Sigmoid colon (tissue), 7 donors: Measurements from ENCODE around the gene SLC47A1. TPM values are rescaled to one million over a fixed set of nuclear protein-coding genes. Genes with fewer than 3 reads are reported as not detected.

Source experiments
- DNase-seq: peaks from one replicate; pipeline ENCODE4 v3.0.0-alpha.2; 2019
- H3K27ac ChIP-seq, 4 donors: fragments of 200-600 bp; sonication (generic); one replicate each; pipeline ENCODE4 v1.5.1; 2016 to 2019; ENCODE audit warnings: mild to moderate bottlenecking in 1 of 4
- H3K27me3 ChIP-seq, 3 donors: fragments of 200-600 bp; sonication (generic); one replicate each; pipeline ENCODE4 v1.5.1; 2019; ENCODE audit warnings: mild to moderate bottlenecking in 1 of 3
- H3K36me3 ChIP-seq, 4 donors: fragments of 200-600 bp; sonication (generic); one replicate each; pipeline ENCODE4 v1.5.1; 2016 to 2019
- H3K4me1 ChIP-seq, 4 donors: fragments of 200-600 bp; sonication (generic); one replicate each; pipeline ENCODE4 v1.5.1; 2017 to 2019
- H3K4me3 ChIP-seq, 4 donors: fragments of 200-600 bp; sonication (generic); one replicate each; pipeline ENCODE4 v1.5.1; 2017 to 2019; ENCODE audit warnings: mild to moderate bottlenecking in 2 of 4, moderate library complexity in 1 of 4
- H3K9me3 ChIP-seq, 4 donors: fragments of 200-600 bp in 3 of 4; sonication (generic) in 3 of 4; one replicate each; pipeline versions ENCODE4 v1.5.1 to v1.6.1; 2013 to 2019
- CTCF ChIP-seq, 4 experiments: fragments of 450-650 bp in 3 of 4; fragments of 200-600 bp in 1 of 4; IDR thresholded peaks; one replicate each; pipeline ENCODE4 v1.5.1; 2016 to 2019; ENCODE audit warnings: antibody characterized with exemption in 4 of 4, mild to moderate bottlenecking in 3 of 4, moderate library complexity in 2 of 4
- EP300 ChIP-seq, 4 donors: sonication (generic); formaldehyde crosslinking; IDR thresholded peaks; one replicate each; pipeline ENCODE4 v1.6.1; 2017; ENCODE audit warnings: antibody characterized with exemption in 4 of 4
- POLR2A ChIP-seq, 2 donors: fragments of 450-650 bp; IDR thresholded peaks; one replicate each; pipeline ENCODE4 v1.6.1; 2016; ENCODE audit warnings: antibody characterized with exemption in 2 of 2, mild to moderate bottlenecking in 2 of 2, moderate library complexity in 2 of 2
- POLR2AphosphoS5 ChIP-seq, 4 donors: sonication (generic); formaldehyde crosslinking; IDR thresholded peaks; one replicate each; pipeline ENCODE4 v1.6.1; 2017; ENCODE audit warnings: antibody characterized with exemption in 4 of 4
- WGBS, 2 donors: extraction: QIAGEN DNeasy Blood & Tissue Kit; methylation state at CpG; one replicate each; pipeline ENCODE4 v1.1.7; 2013; 5-methylcytosine and 5-hydroxymethylcytosine counted together
- intact Hi-C: fragments of 100-400 bp; cut with DNase I; formaldehyde crosslinking; loops from one replicate; pipeline ENCODE4 v1.15.1; 2023
- polyA plus RNA-seq, 3 donors: library from polyadenylated mRNA; stranded (reverse); fragments of 200-250 nt; gene quantifications; one replicate each; pipeline ENCODE4 v1.2.3, GENCODE V29; 2013
- total RNA-seq, 4 donors: library from RNA; depleted of rRNA; stranded (reverse); fragments of >200 nt; gene quantifications; one replicate each; pipeline ENCODE4 v1.1.0, GENCODE V29; 2016
- donor health status: healthy with polysubstance abuse.
- donor health status: Bipolar disorder and iron deficiency.
- donor health status: healthy.

SLC47A1 gene
- total and polyA plus RNA-seq, 7 donors: 0.82 to 8.2 (median 1.2) TPM

GRCh38 chr17:19537111-19537510, 3.5 kb downstream of the SLC47A1 start:
- Histone ChIP-seq H3K27me3 (peaks cover 0 to 16% (median 5%) of the 10 kb centered on the region in 3 donors), H3K4me1 (peaks cover 0 to 17% (median 7%) of the 10 kb centered on the region in 4 donors), H3K27ac (no peak overlapping the region), H3K36me3 (no peaks in the 10 kb centered on the region), H3K9me3 (no peaks in the 10 kb centered on the region), H3K4me3 (no peak overlapping the region)
- 90 to 93% methylated on average over 6 of the region's 6 CpGs for WGBS, 2 donors
- no peak for DNase-seq
- intact Hi-C loops: no loop called here
- TF ChIP-seq EP300 (IDR thresholded peaks at IDR 0.05) (no peak), POLR2AphosphoS5 (IDR thresholded peaks at IDR 0.05) (no peak), POLR2A (IDR thresholded peaks at IDR 0.05) (no peak), CTCF (IDR thresholded peaks at IDR 0.05) (no peak)

- Histone ChIP-seq H3K4me1 (peaks cover 0 to 14% (median 6%) of the 10 kb centered on the region in 4 donors), H3K9me3 (no peaks in the 10 kb centered on the region), H3K27me3 (peaks cover 0 to 16% (median 3%) of the 10 kb centered on the region in 3 donors), H3K36me3 (no peaks in the 10 kb centered on the region), H3K27ac (no peak overlapping the region), H3K4me3 (no peak overlapping the region)
- 89% methylated on average over 14 of the region's 14 CpGs for WGBS, 2 donors
- no peak for TF ChIP-seq POLR2A (IDR thresholded peaks at IDR 0.05)
- no peak for TF ChIP-seq POLR2AphosphoS5 (IDR thresholded peaks at IDR 0.05)
- TF ChIP-seq CTCF (IDR thresholded peaks at IDR 0.05): no peak
- no peak for TF ChIP-seq EP300 (IDR thresholded peaks at IDR 0.05)
- intact Hi-C loops: no loop called here
- peak; percentile 69 for DNase-seq
Observed at GRCh38 chr17:19538095-19539039, 4.7 kb downstream of the SLC47A1 start.

- Histone ChIP-seq H3K36me3 (no peaks in the 10 kb centered on the region), H3K27me3 (peaks cover 0 to 9% (median 0%) of the 10 kb centered on the region in 3 donors), H3K27ac (no peak overlapping the region), H3K9me3 (no peaks in the 10 kb centered on the region), H3K4me1 (peaks cover 0 to 9% (median 3%) of the 10 kb centered on the region in 4 donors), H3K4me3 (no peak overlapping the region)
- no peak for DNase-seq
- no peak for TF ChIP-seq POLR2A (IDR thresholded peaks at IDR 0.05)
- no peak for TF ChIP-seq EP300 (IDR thresholded peaks at IDR 0.05)
- TF ChIP-seq POLR2AphosphoS5 (IDR thresholded peaks at IDR 0.05): no peak
- no peak for TF ChIP-seq CTCF (IDR thresholded peaks at IDR 0.05)
- intact Hi-C loops: no loop called here
- WGBS, 2 donors: 92 to 98% methylated on average over 7 of the region's 7 CpGs
Observed at GRCh38 chr17:19539040-19539399, 5.4 kb downstream of the SLC47A1 start.

- intact Hi-C loops: no loop called here
- Histone ChIP-seq H3K27ac (no peak overlapping the region), H3K9me3 (no peaks in the 10 kb centered on the region), H3K4me3 (no peak overlapping the region), H3K27me3 (peaks cover 0 to under 1% (median 0%) of the 10 kb centered on the region in 3 donors), H3K4me1 (peaks cover 0 to under 1% (median 0%) of the 10 kb centered on the region in 4 donors), H3K36me3 (no peaks in the 10 kb centered on the region)
- no peak for DNase-seq
- no peak for TF ChIP-seq POLR2A (IDR thresholded peaks at IDR 0.05)
- no peak for TF ChIP-seq CTCF (IDR thresholded peaks at IDR 0.05)
- TF ChIP-seq EP300 (IDR thresholded peaks at IDR 0.05): no peak
- TF ChIP-seq POLR2AphosphoS5 (IDR thresholded peaks at IDR 0.05): no peak
- 84 to 87% methylated on average over 10 of the region's 10 CpGs for WGBS, 2 donors
Observed at GRCh38 chr17:19539841-19540311, 6.2 kb downstream of the SLC47A1 start.
